Vagina (tissue), 2 donors: ENCODE data around the gene HERC2. TPM values are rescaled to one million over a fixed set of nuclear protein-coding genes. Genes with fewer than 3 reads are reported as not detected.
A peak's percentile ranks its signal among the peaks of the same experiment; 100 is the strongest.

ENCODE experiments used
- DNase-seq, 2 donors: peaks; one replicate each; pipeline ENCODE4 v3.0.0-alpha.2; 2017; ENCODE audit errors: extremely low spot score in 2 of 2
- H3K27ac ChIP-seq: fragments of 200-600 bp; sonication (generic); one replicate; pipeline ENCODE4 v1.5.1; 2019
- H3K27me3 ChIP-seq: fragments of 200-600 bp; sonication (generic); one replicate; pipeline ENCODE4 v1.5.1; 2019
- H3K36me3 ChIP-seq, 2 donors: fragments of 200-600 bp; sonication (generic); one replicate each; pipeline ENCODE4 v1.5.1; 2017 to 2019
- H3K4me1 ChIP-seq: fragments of 200-600 bp; sonication (generic); one replicate; pipeline ENCODE4 v1.5.1; 2019
- H3K4me3 ChIP-seq, 2 donors: fragments of 200-600 bp; sonication (generic); 1 replicate in 1 of 2; 2 replicates in 1 of 2; pipeline ENCODE4 v1.5.1; 2016 to 2019
- H3K9me3 ChIP-seq: fragments of 200-600 bp; sonication (generic); one replicate; pipeline ENCODE4 v1.5.1; 2019
- CTCF ChIP-seq, 3 experiments: fragments of 450-650 bp in 2 of 3; fragments of 200-600 bp in 1 of 3; sonication (generic) in 1 of 3; IDR thresholded peaks; one replicate each; pipeline ENCODE4 v1.5.1; 2017 to 2019; ENCODE audit warnings: antibody characterized with exemption in 3 of 3, mild to moderate bottlenecking in 2 of 3, moderate library complexity in 2 of 3
- POLR2A ChIP-seq, 2 donors: fragments of 450-650 bp; IDR thresholded peaks; one replicate each; pipeline ENCODE4 v1.6.1; 2017; ENCODE audit warnings: antibody characterized with exemption in 2 of 2, mild to moderate bottlenecking in 2 of 2, moderate library complexity in 2 of 2
- POLR2AphosphoS5 ChIP-seq, 2 donors: sonication (generic); formaldehyde crosslinking; IDR thresholded peaks; one replicate each; pipeline ENCODE4 v1.9.0; 2017; ENCODE audit warnings: antibody characterized with exemption in 2 of 2, mild to moderate bottlenecking in 2 of 2, low read depth in 1 of 2; ENCODE audit not compliant: insufficient read depth in 1 of 2
- intact Hi-C: fragments of 100-400 bp; cut with DNase I; formaldehyde crosslinking; loops from one replicate; pipeline ENCODE4 v1.15.1; 2023
- total RNA-seq: library from RNA; depleted of rRNA; stranded (reverse); fragments of >200 nt; gene quantifications from one replicate; pipeline ENCODE4 v1.2.3, GENCODE V29; 2016

Gene HERC2
- total RNA-seq, 1 donor from 2014 or later: 45.2 TPM

- no peaks in the 10 kb centered on the region for H3K36me3 ChIP-seq
- peak; percentile 61 to 80 for DNase-seq
- H3K9me3 ChIP-seq: no peaks in the 10 kb centered on the region
- no peak for TF ChIP-seq POLR2A (IDR thresholded peaks at IDR 0.05)
- peak in 1 of 2 donors; percentile 17 for TF ChIP-seq POLR2AphosphoS5 (IDR thresholded peaks at IDR 0.05; ENCODE audit: insufficient read depth in 1 of 2, low read depth in 1 of 2)
- intact Hi-C loops: no loop called here
- H3K4me1 ChIP-seq: peaks cover 47% of the 10 kb centered on the region
- H3K27me3 ChIP-seq: no peaks in the 10 kb centered on the region
- H3K27ac ChIP-seq: peak within 1 kb of the TSS; percentile 50
- H3K4me3 ChIP-seq: peak within 1 kb of the TSS; percentile 21 to 29
Observed at GRCh38 chr15:28098766-28099554, 223.0 kb downstream of the HERC2 start, which contains the start of gene OCA2. TSS of gene OCA2 (minus strand) at chr15:28099315. CDS start at chr15:28081874, 17,441 bp downstream.

GRCh38 chr15:28098360-28098765 is 223.6 kb downstream of the HERC2 start:
- peaks cover 47% of the 10 kb centered on the region for H3K4me1 ChIP-seq
- H3K4me3 ChIP-seq: no peak overlapping the region
- H3K36me3 ChIP-seq: no peaks in the 10 kb centered on the region
- H3K9me3 ChIP-seq: no peaks in the 10 kb centered on the region
- intact Hi-C loops: no loop called here
- no peak overlapping the region for H3K27ac ChIP-seq
- TF ChIP-seq POLR2AphosphoS5 (IDR thresholded peaks at IDR 0.05; ENCODE audit: insufficient read depth in 1 of 2, low read depth in 1 of 2): no peak
- TF ChIP-seq POLR2A (IDR thresholded peaks at IDR 0.05): no peak
- TF ChIP-seq CTCF (IDR thresholded peaks at IDR 0.05): no peak
- H3K27me3 ChIP-seq: no peaks in the 10 kb centered on the region
- DNase-seq: peak; percentile 77 to 87

DNA sequence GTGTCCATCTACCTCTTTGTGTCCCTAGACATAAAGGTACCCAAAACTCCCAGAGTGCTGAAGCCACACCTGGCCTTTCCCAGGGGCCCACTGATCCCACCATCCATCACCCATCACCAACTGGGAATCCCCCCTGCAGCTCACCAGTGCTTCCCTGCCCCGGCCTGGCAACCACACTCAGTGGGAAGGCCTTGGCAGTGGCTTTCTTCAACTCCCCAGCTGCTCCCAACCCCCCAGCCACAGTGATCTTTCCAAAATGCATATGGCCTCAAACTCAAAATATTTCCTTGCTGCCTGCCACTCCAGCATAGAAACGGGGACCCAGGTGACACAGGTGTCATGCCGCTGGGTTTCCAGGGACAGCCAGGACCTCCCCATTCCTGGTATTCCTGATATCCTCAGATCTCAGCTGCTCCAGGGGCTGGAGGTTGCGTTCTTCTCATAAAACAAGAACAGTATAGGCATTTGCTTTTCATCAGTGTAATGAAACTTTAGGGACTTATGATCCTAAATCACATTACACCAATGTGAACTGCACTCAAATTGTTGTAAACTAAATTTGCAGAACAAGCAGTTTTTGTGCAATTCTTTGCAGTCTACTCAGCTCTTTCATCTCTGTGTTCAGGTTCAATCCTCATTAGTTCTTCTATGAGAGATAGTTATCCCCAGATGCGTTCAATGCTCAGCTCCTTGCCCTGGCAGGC is 224.2 kb downstream of the HERC2 start:
- H3K9me3 ChIP-seq: no peaks in the 10 kb centered on the region
- no peaks in the 10 kb centered on the region for H3K27me3 ChIP-seq
- DNase-seq: peak; percentile 64 to 72
- intact Hi-C loops: no loop called here
- H3K4me1 ChIP-seq: peaks cover 47% of the 10 kb centered on the region
- H3K27ac ChIP-seq: no peak overlapping the region
- no peak for TF ChIP-seq POLR2A (IDR thresholded peaks at IDR 0.05)
- no peak for TF ChIP-seq POLR2AphosphoS5 (IDR thresholded peaks at IDR 0.05; ENCODE audit: insufficient read depth in 1 of 2, low read depth in 1 of 2)
- no peak for TF ChIP-seq CTCF (IDR thresholded peaks at IDR 0.05)
- H3K36me3 ChIP-seq: no peaks in the 10 kb centered on the region
- H3K4me3 ChIP-seq: no peak overlapping the region

- H3K4me1 ChIP-seq: peaks cover 47% of the 10 kb centered on the region
Observed at GRCh38 chr15:28096670-28097431, 225.1 kb downstream of the HERC2 start.

More at GRCh38 chr15:28096670-28097431, 225.1 kb downstream of the HERC2 start:
- peak overlapping the region; percentile 41 to 52 for H3K4me3 ChIP-seq
- peak; percentile 79 to 84 for DNase-seq
- H3K27ac ChIP-seq: peak overlapping the region; percentile 54
- intact Hi-C loops: no loop called here
- H3K36me3 ChIP-seq: no peaks in the 10 kb centered on the region
- no peaks in the 10 kb centered on the region for H3K9me3 ChIP-seq
- no peak for TF ChIP-seq POLR2AphosphoS5 (IDR thresholded peaks at IDR 0.05; ENCODE audit: insufficient read depth in 1 of 2, low read depth in 1 of 2)
- no peak for TF ChIP-seq POLR2A (IDR thresholded peaks at IDR 0.05)
- no peak for TF ChIP-seq CTCF (IDR thresholded peaks at IDR 0.05)
- H3K27me3 ChIP-seq: no peaks in the 10 kb centered on the region
